GM19035 (cell line): ENCODE results near the gene MEGF11.

Experiments used
- ATAC-seq: cut with Tn5 transposase; IDR thresholded peaks from one replicate; pipeline ENCODE4 v1.9.1; 2021; ENCODE audit not compliant: unreplicated experiment

Gene MEGF11

DNA sequence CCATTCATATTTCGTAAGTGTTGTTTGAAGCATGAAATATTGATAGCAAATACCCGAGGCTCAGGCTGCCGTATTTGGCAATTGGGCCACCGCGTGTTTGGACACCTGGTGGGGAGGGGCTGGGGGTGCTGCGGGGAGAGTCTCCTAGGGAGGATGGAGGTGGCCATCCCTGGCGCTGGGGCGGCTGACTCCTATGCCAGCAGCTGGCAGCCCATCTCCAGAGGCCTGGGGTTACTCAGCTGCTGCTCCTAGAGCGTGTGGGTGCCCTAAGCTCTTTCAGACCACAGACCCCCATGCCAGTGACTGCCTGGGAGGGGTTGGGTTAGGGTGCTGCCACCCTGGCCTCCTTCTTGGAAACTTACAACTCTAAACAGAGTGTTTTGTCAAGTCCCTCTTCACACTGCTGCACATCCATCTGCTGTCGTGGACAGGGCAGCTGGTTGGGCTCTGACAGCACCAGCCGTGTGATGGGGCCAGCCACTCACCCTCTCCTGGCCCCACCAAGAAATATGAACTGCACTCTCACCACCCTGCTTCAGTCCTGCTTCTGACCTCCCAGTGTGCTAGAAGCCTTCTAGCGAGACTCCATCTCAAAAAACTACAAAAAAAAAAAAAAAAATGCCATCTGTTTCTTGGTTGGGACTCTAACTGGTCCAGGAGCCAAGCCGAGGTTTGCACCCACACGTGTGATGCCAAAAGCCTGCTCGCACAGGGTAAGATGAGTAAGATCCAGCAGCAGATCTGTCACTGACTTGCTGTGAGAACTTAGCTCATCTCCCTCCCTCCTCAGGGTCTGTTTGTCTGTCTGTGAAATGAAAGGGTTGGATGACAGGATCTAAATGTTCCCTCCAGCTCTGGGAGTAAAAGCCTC lies 156.2 kb downstream of the MEGF11 start:
- no peak for ATAC-seq

DNA sequence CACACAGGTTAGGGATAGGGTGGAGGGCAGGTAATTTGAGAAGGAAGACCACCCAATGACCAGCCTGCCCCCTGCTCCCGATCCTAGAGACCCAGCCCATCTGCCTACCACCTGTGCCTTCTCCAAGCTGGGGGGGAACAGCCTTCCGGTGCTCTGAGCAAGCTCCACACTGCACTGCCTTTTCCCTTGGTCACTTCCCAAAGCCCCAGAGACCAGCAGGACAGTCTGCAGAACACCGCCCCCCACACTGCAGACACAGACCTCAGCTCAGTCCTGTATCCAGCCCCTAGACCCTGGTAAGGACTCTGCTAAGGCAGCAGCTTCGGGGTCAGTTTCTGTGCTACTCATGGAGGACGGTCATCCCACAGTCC lies 156.9 kb downstream of the MEGF11 start:
- no peak for ATAC-seq

DNA sequence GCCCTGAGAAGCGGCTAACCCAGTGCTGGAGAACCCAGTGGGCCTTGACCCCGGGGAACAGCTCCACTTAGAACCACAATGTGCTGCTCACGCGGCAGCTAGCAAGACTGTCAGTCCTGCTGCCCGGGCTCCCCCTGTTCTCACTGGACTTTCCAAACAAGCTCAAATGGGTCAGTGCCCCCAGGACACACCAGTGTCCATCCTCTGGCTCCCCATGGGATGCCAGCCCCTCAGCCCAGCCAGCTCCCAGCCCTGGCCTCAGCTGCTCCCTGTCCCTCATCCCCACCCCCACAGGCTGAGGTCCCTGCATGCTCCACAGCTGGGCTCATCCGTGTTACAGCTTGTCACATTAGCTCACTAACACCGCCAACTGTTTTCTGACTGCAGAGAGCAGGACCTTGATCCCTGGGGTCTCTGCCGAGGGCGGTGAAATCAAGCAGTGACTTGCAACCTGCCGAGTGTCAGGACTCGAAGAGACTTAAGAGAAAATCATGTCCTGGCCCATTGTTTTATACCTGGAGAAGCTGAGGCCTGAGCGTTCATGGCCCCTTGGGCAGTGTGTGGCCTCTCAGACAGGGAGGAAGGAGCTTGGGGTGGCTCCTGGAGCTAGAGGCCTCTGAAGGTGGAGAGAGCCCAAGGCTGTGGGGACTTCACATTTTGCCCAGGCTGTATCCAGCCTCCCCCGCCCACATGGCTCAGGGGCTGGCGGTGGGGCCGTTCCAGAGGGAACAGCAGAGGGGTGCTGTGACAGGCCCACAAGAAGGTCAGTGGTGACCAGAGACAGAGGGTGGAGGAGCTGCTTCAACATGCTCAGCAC lies 157.5 kb downstream of the MEGF11 start:
- no peak for ATAC-seq

DNA sequence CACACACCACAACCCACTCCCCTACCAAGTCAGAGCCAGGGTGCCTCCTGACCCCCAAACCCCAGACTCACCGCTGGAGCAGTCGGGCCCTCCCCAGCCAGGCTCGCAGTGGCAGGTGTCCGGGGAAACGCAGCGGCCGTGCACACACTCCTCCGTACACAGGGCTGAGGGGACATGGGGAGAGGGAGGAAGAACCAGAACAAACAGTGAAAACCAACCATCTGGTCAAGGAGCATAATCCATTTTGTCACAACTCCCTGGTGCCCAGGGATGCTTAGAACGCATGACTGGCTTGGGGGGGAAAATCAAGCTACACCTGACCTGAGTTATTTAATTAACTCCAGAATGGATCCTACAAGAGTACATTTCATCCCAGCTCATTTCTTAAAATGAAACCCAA lies 159.2 kb downstream of the MEGF11 start:
- ATAC-seq: no peak

DNA sequence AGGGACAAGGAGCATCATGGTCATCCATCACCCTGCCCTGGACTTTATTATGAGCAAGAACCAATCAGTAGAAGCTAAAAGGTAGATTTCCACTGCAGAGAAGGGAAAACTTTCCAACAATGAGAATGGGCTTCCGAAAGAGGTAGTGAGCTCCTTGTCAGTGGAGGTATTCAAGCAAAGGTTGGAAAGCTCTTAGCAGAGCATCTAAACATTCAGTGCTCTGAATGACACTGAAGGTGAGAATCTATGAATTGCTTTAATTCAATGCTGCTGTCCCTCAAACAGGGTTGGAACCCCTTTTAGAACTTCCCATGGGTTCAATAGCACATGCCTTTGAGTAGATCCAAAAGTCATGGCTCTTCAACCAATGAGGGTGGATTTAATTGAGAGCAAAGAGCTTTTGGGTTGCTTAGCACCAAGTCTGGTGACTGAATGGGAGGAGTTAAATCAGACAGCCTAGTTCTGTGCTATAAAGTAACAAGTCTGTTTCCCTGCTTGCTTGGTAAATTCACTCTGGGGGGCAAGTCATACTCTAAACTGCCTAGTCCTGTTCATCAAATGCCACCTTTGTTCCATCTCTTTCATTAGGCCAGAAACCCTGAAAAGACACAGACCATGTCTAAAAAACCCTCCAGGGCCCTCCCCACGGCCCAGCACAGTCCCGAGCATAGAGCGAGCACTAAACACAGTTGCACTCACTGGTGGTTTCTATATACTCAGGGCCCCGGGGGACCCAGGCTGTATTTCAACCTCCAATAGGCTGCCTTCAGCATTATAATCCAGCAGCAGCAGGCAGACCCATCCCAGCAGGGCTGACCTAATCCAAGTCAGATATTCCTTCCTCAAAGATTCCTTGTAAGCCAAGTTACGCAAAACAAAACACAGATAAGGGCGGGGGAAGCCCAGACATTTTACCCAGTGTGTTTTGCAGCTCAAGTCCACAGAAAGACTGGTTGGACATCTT lies 161.2 kb downstream of the MEGF11 start:
- no peak for ATAC-seq

DNA sequence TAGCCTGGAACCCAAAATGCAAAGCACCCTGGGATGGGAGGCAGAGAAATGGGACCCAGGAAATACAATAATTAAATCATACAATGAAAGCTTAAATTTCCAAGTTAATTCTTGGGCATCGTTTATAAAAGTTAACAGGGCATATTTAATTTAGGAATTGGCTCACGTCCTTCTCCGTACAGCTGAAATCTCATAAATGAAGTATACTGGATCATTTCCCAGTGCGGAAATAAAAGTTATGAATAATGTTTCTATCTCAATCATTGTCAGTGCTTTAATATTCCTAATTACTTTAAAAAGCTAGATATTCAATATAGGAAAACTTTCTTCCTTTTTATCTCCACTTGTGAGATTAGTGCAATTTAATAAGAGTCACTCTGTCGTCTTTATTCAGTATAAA lies 164.0 kb downstream of the MEGF11 start:
- ATAC-seq: no peak

DNA sequence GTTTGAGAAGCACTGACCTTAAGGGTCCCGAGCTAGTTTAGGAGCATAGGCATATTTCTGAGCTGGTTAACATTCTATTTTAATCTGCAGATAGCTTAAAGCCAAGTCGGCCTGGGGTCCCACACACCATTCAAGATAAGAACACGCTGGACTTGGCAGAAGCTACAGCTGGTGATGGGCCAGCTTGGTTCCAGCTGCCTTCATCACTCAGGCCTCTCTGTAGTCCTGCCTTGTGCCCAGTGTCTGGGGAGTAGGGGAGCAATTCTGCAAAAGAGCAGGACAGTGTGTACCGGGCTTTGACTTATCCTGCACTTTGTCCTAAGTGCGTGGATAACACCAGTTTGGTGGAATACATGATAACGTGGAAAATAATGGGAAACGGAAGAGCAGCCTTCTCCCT lies 164.5 kb downstream of the MEGF11 start:
- no peak for ATAC-seq

DNA sequence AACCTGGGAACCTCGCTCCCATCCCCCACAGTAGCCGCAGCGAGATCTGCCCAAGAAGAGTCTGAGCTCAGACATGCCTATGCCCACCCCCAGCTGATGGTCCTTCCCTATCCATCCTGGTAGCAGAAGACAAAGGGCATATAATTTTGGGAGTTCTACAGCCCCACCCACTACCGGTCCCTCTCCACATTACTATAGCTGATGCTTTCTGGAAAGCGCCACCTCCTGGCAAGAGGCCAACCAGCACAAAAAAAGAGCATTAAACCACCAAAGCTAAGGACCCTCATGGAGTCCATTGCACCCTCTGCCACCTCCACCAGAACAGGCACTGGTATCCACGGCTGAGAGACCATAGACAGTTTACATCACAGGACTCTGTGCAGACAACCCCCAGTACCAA lies 168.4 kb downstream of the MEGF11 start:
- no peak for ATAC-seq

DNA sequence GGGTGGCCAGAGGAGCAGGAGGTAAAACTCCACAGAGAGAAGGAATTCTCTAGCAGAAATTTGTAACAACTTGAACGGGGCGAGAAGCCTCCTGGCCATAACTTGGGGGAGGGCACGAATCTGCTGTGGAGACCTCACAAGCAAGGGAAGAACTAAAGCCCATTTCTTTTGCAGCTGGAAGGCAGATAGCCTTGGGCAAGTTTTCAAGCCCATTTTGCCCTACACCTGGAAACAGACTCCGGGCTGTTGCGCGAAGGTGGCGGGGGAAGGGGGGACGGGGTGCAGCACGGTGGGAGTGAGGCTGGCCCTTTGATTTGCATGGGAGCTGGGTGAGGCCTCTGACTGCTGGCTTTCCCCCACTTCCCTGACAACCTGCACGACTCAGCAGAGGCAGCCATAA lies 168.8 kb downstream of the MEGF11 start:
- no peak for ATAC-seq

DNA sequence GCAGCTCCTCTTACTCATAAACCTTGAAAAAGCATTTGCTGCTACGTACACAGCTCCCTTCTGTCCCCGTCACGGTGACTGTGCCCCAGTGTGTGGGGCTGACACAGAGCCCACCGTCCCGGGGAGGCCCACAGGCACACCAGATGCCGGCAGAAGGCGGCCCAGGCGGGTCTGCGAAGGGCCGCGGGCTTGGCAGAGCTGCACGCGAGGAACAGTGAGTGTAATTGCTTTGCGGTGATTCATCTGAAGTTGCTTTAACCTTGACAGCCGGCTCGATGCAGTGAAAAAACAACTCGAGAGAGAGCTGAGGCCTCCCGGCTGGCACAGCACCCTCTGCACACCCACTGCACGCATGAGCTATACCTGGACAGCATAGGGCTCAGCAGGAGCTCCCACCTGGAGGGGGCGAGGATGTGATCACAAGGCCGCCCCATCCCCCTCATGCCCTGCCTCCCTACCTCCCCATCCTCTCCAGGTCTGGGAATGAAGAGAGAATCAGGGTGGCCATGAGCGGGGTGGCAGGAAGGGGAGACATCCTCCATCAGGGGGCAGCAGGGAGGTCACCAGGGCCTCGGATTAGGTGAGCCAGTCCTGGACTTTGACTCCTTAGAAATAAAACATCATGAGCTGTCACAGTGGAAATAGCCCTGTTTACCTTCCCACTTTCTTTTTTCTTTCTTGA lies 172.7 kb downstream of the MEGF11 start:
- no peak for ATAC-seq

DNA sequence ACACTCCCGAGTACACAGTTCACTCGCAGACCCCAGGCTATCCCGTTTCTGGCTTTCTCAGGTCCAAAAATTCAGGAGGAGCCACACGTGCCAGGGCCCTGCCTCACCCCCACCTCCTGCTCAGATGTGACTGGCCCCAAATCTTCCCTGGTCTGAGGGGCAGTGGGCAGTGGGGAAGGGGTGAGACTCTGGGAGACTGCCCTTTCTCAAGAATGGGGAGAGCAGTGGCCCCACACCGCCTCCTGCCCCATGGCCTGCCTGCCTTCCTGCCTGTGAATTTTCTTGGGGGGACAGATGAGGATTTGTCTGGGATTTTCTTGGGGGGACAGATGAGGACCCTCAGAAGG lies 174.6 kb downstream of the MEGF11 start:
- no peak for ATAC-seq

DNA sequence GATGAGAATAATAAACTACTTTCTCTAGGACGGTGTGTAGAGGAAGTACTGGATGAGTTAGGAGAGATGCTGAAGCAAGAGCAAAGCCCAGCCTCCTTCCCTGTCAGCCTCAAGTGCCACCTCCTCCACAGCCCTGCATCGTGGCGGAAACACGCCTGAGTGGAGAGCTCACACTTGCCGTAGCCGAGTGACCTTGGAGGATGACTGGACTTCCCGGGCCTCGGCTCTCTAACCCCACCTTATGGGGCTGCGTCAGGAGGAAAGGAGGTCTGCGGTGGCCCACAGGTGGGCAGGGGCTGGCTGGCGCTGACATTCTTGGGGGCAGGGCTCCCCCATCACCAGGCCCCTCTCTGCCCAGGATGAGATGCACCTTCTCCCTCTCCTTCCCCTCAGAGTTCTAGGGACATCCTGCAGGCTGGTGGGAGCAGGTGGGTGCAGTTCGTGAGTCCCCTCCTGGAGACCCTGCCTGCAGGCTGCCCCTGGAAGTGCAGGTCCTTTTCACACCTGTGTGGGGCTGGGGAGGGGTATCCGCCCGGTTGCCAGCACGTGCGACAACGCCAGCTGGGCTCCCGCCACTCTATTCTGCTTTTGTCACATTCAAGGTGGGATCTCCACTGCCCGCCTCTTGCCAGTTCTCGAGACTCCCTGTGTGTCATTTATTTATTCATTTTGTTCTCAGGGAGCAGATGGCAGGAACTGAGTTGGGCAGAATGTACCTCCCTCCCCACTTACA lies 175.2 kb downstream of the MEGF11 start:
- no peak for ATAC-seq

DNA sequence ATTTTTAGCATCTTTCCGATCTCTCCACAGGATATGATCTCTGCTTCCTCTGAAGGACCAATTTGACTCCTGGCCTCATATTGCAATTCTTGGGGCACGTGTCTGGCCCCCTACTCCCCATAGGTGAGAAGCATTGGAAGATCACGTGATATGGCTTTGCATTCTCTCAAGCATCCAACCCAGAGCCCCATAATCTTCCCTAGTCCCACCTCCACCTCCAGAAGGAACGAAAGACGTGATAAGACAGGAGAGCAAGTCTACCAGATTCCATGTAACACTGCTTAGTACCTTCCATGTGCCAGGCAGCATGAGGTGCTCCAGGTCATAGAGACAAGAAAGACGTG lies 176.3 kb downstream of the MEGF11 start:
- ATAC-seq: no peak

DNA sequence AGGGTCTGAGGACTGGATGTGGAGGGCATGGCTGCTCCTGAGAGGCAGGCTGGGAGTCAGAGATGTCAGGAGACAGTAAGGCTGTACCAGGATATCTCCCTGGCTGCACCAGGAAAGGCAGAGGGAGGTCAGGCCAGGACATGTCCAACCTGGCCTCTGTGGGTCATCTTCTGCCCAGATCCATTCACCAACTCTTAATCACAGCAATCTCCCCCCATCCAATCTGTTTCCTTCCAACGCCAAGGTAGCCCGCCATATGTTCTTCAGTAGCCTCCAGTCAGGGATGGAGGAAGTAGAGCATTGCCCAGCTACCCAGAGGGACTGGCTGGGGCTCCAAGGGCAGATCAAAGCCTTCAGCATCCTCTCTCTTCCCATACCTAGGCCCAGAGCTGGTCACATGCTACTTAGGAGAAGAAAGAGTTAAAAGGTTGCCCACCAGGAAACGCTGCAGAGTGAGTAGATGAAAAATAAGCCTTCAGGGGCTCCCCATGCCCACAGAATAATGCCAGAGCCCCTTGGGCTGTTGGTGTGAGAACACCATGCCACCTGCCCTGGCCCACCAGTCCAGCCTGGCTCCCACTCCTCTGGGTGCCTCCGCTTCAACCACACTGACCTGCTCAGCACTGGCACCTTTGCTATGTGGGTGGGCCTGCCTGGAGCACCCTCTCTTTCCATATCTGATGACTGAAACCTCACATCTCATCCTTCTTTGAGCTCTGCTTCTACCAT lies 176.8 kb downstream of the MEGF11 start:
- no peak for ATAC-seq

DNA sequence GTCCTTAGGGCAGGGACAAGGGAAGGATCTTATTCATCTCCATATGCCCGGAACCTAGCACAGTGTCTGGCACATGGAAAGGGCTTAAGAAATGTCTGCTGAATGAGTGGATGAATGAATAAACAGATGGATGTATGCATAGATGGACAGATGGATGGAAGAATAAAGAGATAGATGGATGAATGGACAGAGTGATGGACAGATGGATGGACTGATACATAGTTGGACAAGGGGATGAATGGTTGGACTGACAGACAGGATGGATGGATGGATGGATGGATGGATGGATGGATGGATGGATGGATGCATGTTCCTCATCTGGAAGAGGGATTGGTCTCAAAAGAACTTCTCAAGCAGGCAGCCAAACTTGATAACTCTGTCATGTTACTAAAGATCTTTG lies 177.6 kb downstream of the MEGF11 start:
- ATAC-seq: no peak

DNA sequence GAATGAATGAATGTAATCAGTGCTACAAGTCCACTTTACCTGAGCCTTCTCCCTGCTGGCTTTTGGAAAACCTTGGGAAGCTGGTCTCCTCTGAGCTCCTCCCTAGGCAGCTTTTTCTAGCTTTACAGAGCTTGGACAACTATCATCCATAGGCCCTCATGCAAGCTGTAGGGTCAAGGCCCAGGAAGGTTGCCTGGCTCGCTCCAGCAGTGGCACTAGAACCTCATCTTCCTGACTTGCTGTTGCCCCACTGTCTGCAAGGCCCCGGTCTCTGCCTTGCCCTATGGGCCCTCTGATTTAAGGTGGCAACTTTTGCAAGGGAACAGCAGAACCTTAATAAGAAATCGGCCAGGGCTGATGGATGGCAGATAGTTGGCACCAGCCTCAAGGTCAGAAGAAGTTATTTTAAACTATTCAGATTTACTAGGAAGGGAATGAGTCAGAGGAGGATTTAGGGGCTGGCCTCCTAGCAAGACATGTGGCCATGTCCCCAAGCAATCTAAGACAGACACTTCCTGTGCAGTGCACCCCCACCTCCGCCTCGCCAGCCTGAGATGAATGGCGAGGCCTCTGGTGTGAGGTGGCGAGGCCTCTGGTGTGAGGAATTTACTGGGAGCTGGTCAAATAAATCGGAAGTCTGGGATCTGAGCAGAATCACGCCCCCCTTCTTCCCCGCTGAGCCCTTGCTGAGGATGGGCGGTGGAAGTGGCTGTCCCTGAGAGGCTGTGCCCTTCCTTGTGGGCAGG lies 180.8 kb downstream of the MEGF11 start:
- ATAC-seq: no peak

DNA sequence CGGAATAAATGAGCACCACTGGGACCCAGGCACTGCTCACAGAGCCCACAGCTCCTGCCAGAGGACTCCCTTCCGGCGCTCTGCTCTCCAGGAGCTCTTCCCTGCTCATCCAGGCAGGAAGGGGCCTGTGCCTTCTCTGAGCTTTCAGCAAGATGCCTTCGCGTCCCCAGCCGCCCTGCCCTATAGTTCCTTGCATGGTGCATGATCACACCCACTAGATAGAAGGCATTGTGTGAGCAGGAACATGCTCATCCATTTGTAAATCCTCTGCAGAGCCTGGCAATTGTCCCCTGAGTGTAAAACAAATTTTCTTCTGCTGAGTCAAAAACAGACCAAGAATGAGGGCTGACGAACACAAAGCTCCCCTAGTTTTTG lies 181.6 kb downstream of the MEGF11 start:
- ATAC-seq: no peak

DNA sequence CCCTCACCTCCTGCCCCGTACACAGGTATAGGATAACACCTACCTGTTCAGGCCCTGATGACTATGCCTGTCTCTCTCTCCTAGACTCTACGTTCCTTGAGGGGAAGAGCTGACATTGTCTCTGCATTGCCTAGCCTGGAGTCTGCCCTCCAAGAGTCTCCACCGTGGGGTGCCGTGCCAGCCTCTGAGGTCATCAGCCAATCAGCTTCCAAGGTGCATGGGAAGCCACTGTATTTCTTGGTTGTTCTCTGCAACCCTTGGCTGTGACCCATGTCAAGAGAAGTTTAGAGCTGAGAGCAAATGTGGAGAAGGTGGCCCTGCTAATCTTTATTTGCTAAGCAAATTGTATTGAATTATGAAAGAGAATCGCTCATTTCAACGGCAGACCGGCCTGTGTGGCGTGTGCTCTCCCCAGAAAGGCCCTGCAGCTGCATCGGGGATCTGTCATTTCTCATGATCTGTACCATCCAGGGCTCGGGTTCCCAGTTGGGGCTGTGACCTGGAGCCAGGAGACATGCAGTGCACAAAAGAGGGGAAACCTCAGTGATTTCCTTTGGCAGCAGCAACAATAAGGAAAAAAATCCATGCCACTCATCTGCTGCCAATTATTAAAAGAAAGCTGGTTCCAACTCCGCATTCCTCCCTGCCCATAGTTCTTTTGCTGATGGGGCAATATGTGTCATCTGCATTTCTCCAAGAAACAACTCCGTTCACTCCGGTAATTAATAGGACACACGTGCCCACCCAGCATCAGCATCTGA lies 182.2 kb downstream of the MEGF11 start:
- ATAC-seq: no peak
